LNCaP clone FGC (cell line): ENCODE data around the gene PTK6.
A peak's percentile ranks its signal among the peaks of the same experiment; 100 is the strongest.
"Not testable (repeated sequence)": the region's sequence is repeated elsewhere in the genome, so short reads cannot be mapped to it uniquely, and the experiment has no call there.

Experiments used
- DNase-seq: peaks from one replicate; pipeline ENCODE4 v3.0.0-alpha.2; 2011; ENCODE audit warnings: low read depth
- H3K4me3 ChIP-seq: 2 replicates; pipeline ENCODE4 v1.5.1; 2011; ENCODE audit warnings: mild to moderate bottlenecking, low read depth, low read length, control low read depth
- CTCF ChIP-seq: IDR thresholded peaks from 2 replicates; pipeline ENCODE4 v1.5.1; 2012; ENCODE audit warnings: mild to moderate bottlenecking; ENCODE audit not compliant: control insufficient read depth, insufficient read depth; ENCODE audit errors: extremely low read depth

Gene PTK6

GRCh38 chr20:63519668-63520503 is 17.3 kb downstream of the PTK6 start:
- TF ChIP-seq CTCF: no peak
- no peak for DNase-seq
- H3K4me3 ChIP-seq: peak overlapping the region; percentile 77

DNA sequence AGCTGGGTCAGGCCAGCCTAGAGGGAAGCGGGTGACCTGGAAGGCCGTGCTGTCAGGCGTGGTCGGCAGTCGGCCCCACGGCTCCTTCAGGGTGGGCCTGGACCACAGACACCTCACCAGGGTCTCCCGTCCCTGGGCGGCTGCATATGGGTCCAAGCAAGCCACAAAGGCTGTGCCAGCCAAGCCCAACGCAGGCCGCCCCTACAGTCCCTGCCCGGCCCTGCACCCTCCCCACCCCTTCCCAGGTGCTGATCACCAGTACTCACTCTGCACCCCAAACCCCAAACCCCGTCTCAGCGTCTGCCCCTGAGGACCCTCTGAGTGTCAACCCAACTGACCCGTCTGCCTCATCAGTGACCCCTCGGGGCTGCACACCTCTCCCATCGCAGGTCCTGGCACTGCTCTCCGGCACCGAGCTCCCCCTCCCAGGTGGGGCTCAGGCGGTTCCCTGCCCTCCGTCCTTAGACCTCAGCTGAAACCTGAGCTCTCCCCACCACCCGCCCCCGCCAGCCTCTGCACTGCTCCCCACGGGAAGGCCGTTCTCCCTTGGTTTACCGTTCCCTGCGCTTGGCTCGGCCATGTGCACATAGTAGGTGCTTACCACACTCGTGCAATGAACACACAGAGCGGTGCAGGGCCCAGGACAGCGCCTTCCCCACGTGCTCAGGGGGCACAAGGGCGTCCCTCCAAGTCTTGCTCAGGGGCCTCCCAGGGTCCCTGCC is 18.1 kb downstream of the PTK6 start:
- peak overlapping the region; percentile 77 for H3K4me3 ChIP-seq
- no peak for TF ChIP-seq CTCF
- DNase-seq: no peak

DNA sequence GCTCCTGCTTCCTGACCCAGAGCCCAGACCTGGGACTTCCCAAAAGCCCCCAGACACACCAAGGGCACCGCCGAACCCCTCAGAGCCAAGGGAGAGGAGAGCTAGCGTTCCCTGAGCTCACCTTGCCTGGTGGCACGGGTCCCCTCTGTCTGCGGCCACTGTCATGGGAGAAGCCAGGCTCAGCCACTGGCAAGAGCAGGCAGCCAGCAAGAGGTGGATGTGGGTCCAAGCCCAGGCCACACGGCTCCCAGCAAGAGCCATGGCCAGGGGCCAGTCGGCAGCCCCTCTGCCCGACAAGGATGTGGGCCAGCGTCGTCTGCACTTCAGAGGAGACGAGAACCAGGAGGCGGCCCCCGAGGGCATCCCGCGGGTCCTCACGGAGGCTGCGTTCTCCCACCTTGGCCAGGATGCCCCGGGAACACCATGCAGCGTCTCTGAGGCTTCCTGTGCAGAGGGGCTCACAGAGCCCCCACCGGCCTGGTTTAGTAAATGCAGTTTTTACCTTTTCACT is 18.8 kb downstream of the PTK6 start:
- no peak overlapping the region for H3K4me3 ChIP-seq
- DNase-seq: no peak
- TF ChIP-seq CTCF: no peak

- no peak for TF ChIP-seq CTCF
- no peak for DNase-seq
- H3K4me3 ChIP-seq: no peak overlapping the region
Observed at GRCh38 chr20:63517376-63518309, 19.5 kb downstream of the PTK6 start.

DNA sequence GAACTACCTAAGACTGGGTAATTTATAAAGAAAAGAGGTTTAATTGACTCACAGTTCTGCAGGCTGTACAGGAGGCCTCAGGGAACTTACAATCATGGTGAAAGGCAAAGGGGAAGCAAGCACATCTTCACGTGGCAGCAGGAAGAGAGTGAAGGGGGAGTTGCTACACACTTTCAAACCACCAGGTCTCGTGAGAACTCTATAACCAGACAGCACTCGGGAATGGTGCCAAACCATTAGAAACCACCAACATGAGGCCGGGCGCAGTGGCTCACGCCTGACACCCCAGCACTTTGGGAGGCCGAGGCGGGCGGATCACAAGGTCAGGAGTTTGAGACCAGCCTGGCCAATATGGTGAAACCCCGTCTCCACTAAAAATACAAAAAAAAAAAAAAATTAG is 22.7 kb downstream of the PTK6 start:
- not testable (repeated sequence) for DNase-seq, H3K4me3 ChIP-seq

DNA sequence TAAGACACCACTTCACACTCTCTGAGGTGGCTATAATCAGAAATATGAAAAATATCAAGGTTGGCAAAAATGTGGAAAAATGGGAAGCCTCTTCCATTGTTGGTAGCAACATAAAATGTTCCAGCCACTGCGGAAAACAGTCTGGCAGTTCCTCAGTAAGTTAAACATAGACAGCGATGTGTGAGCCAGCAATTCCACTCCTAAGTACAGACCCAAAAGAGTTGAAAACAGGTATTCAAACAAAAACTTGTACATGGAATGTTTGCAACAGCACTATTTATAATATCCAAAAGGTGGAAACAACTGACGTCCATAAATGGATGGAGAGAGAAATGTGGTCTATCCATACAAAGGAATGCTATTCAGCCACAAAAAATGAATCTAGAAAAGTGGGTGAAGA is 24.0 kb downstream of the PTK6 start:
- TF ChIP-seq CTCF: no peak
- no peak for DNase-seq
- H3K4me3 ChIP-seq: no peak overlapping the region
